OCI-LY1 (cell line): ENCODE results near the gene CRABP1.

Experiments used
- H2AFZ ChIP-seq: fragments of 200-600 bp; sonication (generic), shearing (Covaris generic); 2 replicates; pipeline ENCODE4 v1.6.0; 2014; ENCODE audit warnings: antibody characterized with exemption, mild to moderate bottlenecking, low read length
- H3F3A ChIP-seq: fragments of 200-600 bp; sonication (generic), shearing (Covaris generic); 2 replicates; pipeline ENCODE4 v1.6.0; 2014; ENCODE audit warnings: mild to moderate bottlenecking, antibody characterized with exemption, low read length, moderate library complexity; ENCODE audit not compliant: insufficient read depth
- H3K27ac ChIP-seq: fragments of 200-600 bp; sonication (generic); 2 replicates; pipeline ENCODE4 v1.5.1; 2014; ENCODE audit warnings: low read length, mixed run types, mild to moderate bottlenecking, low read depth; ENCODE audit not compliant: poor library complexity, severe bottlenecking
- H3K27me3 ChIP-seq: fragments of 200-600 bp; sonication (generic); 2 replicates; pipeline ENCODE4 v1.6.0; 2014; ENCODE audit warnings: antibody characterized with exemption, mild to moderate bottlenecking, low read length, moderate library complexity; ENCODE audit not compliant: insufficient read depth
- H3K36me3 ChIP-seq: fragments of 200-600 bp; sonication (generic); 2 replicates; pipeline ENCODE4 v1.6.1; 2014; ENCODE audit warnings: mild to moderate bottlenecking, antibody characterized with exemption, low read length, moderate library complexity, mixed read lengths; ENCODE audit not compliant: insufficient read depth
- H3K4me1 ChIP-seq: fragments of 200-600 bp; sonication (generic); 2 replicates; pipeline ENCODE4 v1.5.1; 2014; ENCODE audit warnings: mild to moderate bottlenecking, low read length, moderate library complexity; ENCODE audit not compliant: insufficient read depth, severe bottlenecking
- H3K4me2 ChIP-seq: fragments of 200-600 bp; sonication (generic), shearing (Covaris generic); 2 replicates; pipeline ENCODE4 v1.6.1; 2014; ENCODE audit warnings: low read length
- H3K4me3 ChIP-seq: fragments of 200-600 bp; sonication (generic); 2 replicates; pipeline ENCODE4 v1.5.1; 2014; ENCODE audit warnings: low read length, low read depth, mild to moderate bottlenecking, mixed read lengths; ENCODE audit not compliant: poor library complexity, severe bottlenecking
- H3K79me2 ChIP-seq: fragments of 200-600 bp; shearing (Covaris generic); 2 replicates; pipeline ENCODE4 v1.6.1; 2016; ENCODE audit warnings: mixed run types, low read length, mixed read lengths; ENCODE audit not compliant: insufficient read depth
- H3K9ac ChIP-seq: fragments of 200-600 bp; sonication (generic), shearing (Covaris generic); 2 replicates; pipeline ENCODE4 v1.6.1; 2014; ENCODE audit warnings: mild to moderate bottlenecking, low read length, mixed read lengths
- H3K9me2 ChIP-seq: fragments of 200-600 bp; sonication (generic), shearing (Covaris generic); 2 replicates; pipeline ENCODE4 v1.6.1; 2014; ENCODE audit warnings: low read depth, mild to moderate bottlenecking, low read length, mixed read lengths
- H3K9me3 ChIP-seq: fragments of 200-600 bp; shearing (Covaris generic); 2 replicates; pipeline ENCODE4 v1.6.1; 2014; ENCODE audit warnings: low read length, mixed read lengths
- H4K20me1 ChIP-seq: fragments of 200-600 bp; sonication (generic), shearing (Covaris generic); 2 replicates; pipeline ENCODE4 v1.6.0; 2016; ENCODE audit warnings: mild to moderate bottlenecking, low read length; ENCODE audit not compliant: insufficient read depth
- CTCF ChIP-seq: fragments of 200-600 bp; sonication (generic), shearing (Covaris generic); IDR thresholded peaks from 2 replicates; pipeline ENCODE4 v1.5.1; 2017; ENCODE audit warnings: mild to moderate bottlenecking, antibody characterized with exemption, low read length, moderate library complexity, mixed read lengths
- EZH2 ChIP-seq: fragments of 200-600 bp; sonication (generic), shearing (Covaris generic); IDR thresholded peaks from 2 replicates; pipeline ENCODE4 v1.8.0; 2017; ENCODE audit warnings: borderline replicate concordance, mixed run types, mild to moderate bottlenecking, antibody characterized with exemption, low read length, moderate library complexity, mixed read lengths

The CRABP1 gene

GRCh38 chr15:78359041-78359808 is 19.1 kb downstream of the CRABP1 start:
- Histone ChIP-seq H3K4me3 (no peak overlapping the region), H3K27ac (no peak overlapping the region), H3K9ac (no peak overlapping the region), H3K9me3 (no peaks in the 10 kb centered on the region), H3K79me2 (no peaks in the 10 kb centered on the region), H3K27me3 (no peaks in the 10 kb centered on the region; the same call in 1 of the 2 replicates), H3K4me1 (no peaks in the 10 kb centered on the region), H3K4me2 (no peak overlapping the region), H3K9me2 (no peaks in the 10 kb centered on the region), H3K36me3 (no peaks in the 10 kb centered on the region), H2AFZ (no peak overlapping the region), H4K20me1 (no peaks in the 10 kb centered on the region), H3F3A (no peaks in the 10 kb centered on the region)
- TF ChIP-seq CTCF, result no peak
- no peak for TF ChIP-seq EZH2

DNA sequence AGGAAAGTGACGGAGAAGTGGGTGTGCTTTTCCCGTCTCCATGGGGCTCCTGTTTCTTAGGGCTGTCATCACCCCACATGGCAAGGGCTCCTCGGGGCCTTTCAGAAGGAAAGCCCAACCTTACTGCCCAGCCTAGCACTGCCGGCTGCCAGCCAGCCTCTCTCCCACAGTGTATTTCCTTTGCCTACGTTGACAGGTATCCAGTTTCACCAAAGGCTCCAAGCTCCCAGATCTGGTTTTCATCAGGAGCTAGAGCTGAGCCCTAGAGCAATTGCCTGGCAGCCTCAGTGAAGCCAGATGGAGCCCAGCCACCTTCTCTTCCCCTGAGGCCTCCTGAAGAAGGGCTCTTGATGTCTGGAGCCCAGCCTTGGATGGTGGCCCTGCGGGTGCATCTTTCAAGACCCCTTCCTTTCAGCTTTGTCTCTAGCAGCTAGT is 20.2 kb downstream of the CRABP1 start:
- H4K20me1 ChIP-seq, result no peaks in the 10 kb centered on the region
- H3F3A ChIP-seq, result no peaks in the 10 kb centered on the region
- no peak for TF ChIP-seq EZH2
- TF ChIP-seq CTCF, result no peak
- H3K27ac ChIP-seq, result no peak overlapping the region
- no peaks in the 10 kb centered on the region for H3K9me3 ChIP-seq
- no peaks in the 10 kb centered on the region; the same call in 1 of the 2 replicates for H3K27me3 ChIP-seq
- H3K4me2 ChIP-seq, result no peak overlapping the region
- no peaks in the 10 kb centered on the region for H3K36me3 ChIP-seq
- H3K9me2 ChIP-seq, result no peaks in the 10 kb centered on the region
- H3K79me2 ChIP-seq, result no peaks in the 10 kb centered on the region
- H3K4me1 ChIP-seq, result no peaks in the 10 kb centered on the region
- H3K9ac ChIP-seq, result no peak overlapping the region
- no peak overlapping the region for H3K4me3 ChIP-seq
- H2AFZ ChIP-seq, result no peak overlapping the region

GRCh38 chr15:78360958-78361718 is 21.0 kb downstream of the CRABP1 start:
- H3K4me2 ChIP-seq, result no peak overlapping the region
- H3K79me2 ChIP-seq, result no peaks in the 10 kb centered on the region
- H3K9ac ChIP-seq, result no peak overlapping the region
- no peaks in the 10 kb centered on the region for H4K20me1 ChIP-seq
- no peak overlapping the region for H3K4me3 ChIP-seq
- no peaks in the 10 kb centered on the region; the same call in 1 of the 2 replicates for H3K27me3 ChIP-seq
- H3K4me1 ChIP-seq, result no peaks in the 10 kb centered on the region
- H3K9me3 ChIP-seq, result no peaks in the 10 kb centered on the region
- no peaks in the 10 kb centered on the region for H3F3A ChIP-seq
- TF ChIP-seq EZH2, result no peak
- no peak for TF ChIP-seq CTCF
- H3K36me3 ChIP-seq, result no peaks in the 10 kb centered on the region
- no peak overlapping the region for H3K27ac ChIP-seq
- no peak overlapping the region for H2AFZ ChIP-seq
- no peaks in the 10 kb centered on the region for H3K9me2 ChIP-seq
